Upper lobe of right lung (tissue), 1 donor: Measurements from ENCODE around the gene PTPN9. TPM values are rescaled to one million over a fixed set of nuclear protein-coding genes. Genes with fewer than 3 reads are reported as not detected.

ENCODE experiments used
- total RNA-seq: library from RNA; stranded (reverse); fragmentation: NEBNext Ultra II Directional; extraction: Animal tissue kit (Norgen Biotek cat#: 25700); gene quantifications from one replicate; pipeline ENCODE4 v1.2.1, GENCODE V29; 2021
- donor health status: DM: no; HTN: yes; CAD: no; lungs with severe emphysema.

PTPN9 gene
- total RNA-seq, 1 donor from 2014 or later: 26.0 TPM

Other genes starting within 250 kb of the PTPN9 start
- gene COMMD4, start 243.3 kb downstream of the PTPN9 start, total RNA-seq: 57.5 TPM
- 42.1 TPM for gene NEIL1, start 232.3 kb downstream of the PTPN9 start, total RNA-seq
- 252 TPM for gene MAN2C1, start 210.7 kb downstream of the PTPN9 start, total RNA-seq
- 56.0 TPM for gene SIN3A, start 127.6 kb downstream of the PTPN9 start, total RNA-seq
- 23.5 TPM for gene SNUPN, start 46.4 kb upstream of the PTPN9 start, total RNA-seq
- gene IMP3, start 60.9 kb upstream of the PTPN9 start, total RNA-seq: 54.9 TPM
- 31.0 TPM for gene SNX33, start 68.6 kb upstream of the PTPN9 start, total RNA-seq
- 12.6 TPM for gene CSPG4, start 133.5 kb upstream of the PTPN9 start, total RNA-seq